IPS DF 19.7 (cell line): ENCODE data around the gene ANLN.
"Not testable (repeated sequence)": the region's sequence is repeated elsewhere in the genome, so short reads cannot be mapped to it uniquely, and the experiment has no call there.

ENCODE experiments used
- DNase-seq: peaks from one replicate; pipeline ENCODE4 v3.0.0-alpha.2; 2013; ENCODE audit warnings: low read depth, low spot score

ANLN gene

DNA sequence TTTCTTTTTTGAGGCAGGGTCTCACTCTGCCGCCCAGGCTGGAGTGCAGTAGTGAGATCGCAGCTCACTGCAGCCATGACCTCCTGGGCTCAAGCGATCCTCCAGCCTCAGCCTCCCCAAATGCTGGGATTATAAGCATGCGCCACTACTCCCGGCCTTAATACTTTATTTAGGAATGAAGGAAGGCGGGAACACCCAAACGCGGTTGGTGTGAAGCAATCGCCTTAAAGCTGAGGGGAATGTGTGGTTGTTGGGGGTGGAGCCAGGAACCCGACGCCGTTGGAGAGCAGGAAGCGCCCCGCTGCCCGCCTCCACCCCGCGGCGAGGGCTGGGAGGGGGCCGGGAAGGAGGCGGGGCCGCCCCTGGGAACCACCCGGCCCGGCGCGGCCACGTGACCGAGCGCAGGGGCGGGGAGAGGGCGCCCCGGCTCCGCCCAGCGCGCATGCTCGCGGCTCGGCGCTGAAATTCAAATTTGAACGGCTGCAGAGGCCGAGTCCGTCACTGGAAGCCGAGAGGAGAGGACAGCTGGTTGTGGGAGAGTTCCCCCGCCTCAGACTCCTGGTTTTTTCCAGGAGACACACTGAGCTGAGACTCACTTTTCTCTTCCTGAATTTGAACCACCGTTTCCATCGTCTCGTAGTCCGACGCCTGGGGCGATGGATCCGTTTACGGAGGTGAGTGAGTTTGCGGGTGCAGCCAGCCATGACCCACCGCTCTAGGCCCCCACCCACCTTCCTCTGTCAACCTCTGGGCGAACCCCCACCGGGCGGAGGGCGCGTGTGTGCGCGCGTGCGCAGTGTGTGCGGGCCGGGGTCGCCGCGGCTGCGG lies at the start of gene ANLN:
Gene ANLN, plus strand, starts transcription at position 492 of the 828 bp plus-strand sequence. Its CDS starts 165 bp downstream, at position 657.
- DNase-seq: peak; percentile 79

DNA sequence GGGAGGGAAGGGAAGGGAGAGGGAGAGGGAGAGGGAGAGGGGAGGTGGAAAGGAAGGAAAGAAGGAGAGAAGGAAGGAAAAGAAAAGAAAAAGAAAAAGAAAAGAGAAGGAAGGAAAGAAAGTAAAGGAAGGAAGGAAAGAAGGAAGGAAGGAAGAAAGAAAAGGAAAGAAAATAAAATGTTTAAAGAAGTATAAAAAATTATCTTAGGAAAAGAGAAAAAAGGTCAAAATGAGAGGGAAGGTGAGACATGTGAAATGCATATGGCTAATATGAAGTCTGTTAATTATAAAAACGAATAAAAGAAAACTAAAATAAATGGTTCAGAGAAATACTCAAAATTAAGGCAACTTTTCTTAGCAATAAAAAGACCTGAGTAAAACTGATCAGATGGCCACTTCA lies 46.1 kb upstream of the ANLN start:
- no peak for DNase-seq

- DNase-seq: no peak
These were observed 45.0 kb upstream of the ANLN start for GRCh38 chr7:36344622-36345021.

DNA sequence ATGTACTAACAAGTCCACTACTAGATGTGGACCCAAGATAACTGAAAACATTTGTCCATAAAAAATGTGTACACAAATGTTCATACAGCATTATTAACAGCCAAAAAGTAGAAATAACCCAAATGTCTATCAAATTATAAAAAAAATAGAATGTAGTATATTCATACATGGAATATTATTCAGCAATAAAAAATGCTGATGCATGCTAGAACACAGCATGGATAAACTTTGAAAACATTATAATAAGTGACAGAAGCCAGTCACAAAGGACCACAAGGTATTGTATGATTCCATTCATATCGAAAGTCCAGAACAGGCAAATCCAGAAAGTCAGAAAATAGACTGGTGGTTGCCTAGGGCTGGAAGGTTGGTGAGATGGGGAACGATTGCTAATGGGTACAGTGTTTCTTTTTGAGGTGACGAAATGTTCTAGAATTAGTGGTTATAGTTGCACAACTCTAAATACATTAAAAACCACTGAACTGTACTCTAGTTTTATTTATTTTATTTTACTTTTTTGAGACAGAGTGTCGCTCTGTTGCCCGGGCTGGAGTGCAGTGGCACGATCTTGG lies 43.3 kb upstream of the ANLN start:
- no peak for DNase-seq

DNA sequence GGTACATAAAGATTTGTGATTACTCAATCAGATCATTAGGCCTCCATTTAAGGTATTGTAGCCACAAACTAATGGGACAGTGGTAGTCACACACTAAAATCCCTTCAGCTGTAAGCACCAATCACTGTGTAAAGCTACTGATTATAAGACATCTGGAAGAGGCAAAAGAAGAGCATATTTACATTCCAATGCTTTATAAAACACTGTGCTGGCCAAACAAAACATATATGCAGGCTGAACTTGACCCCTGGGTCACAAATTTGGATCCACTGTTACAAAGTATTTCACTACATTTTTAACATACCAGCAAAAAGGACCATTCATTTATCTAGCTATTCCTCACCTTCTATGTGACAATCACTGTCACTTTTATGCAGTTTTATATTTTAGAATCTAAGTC lies 41.4 kb upstream of the ANLN start:
- DNase-seq: no peak

DNA sequence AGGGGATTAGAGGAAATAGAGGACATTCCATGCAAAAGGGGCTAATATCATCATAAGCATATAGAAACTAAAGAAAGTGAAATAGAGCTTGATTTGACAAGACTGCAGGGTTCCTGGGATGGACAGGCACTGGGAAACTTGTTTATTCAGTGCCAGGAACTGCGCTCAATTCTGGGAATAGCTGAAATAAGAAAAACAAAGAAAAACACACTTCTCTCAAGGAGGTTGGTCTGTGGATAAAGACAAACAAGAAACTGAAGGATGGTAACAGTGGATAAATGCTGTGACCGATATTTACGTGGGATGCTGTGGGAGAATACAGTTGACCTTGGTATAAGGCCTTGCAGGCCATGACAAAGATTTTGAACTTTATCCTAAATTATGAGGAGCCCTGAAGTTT lies 40.9 kb upstream of the ANLN start:
- no peak for DNase-seq

- no peak for DNase-seq
These were observed 40.0 kb upstream of the ANLN start for GRCh38 chr7:36349626-36350025.

- no peak for DNase-seq
These were observed 34.2 kb upstream of the ANLN start for GRCh38 chr7:36355490-36355889.

DNA sequence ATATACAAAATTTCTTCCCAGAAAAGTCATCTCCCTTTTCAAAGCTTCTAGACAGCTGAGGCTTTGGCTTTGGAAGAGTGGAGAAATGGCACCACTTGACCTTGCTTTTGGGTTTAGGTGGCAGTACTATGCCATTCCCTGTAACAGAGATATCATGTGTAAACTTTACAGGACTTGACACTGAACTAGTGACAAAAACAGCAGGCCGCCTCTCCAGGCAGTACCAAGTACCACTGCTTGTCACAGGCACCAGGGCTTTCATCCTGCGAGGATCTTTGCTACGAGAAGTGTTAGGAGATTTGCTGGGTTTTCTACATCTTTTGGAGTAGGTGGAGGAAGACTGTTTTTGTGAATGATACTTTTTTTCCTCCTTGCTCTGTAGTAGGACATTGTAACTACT lies 32.6 kb upstream of the ANLN start:
- DNase-seq: no peak

DNA sequence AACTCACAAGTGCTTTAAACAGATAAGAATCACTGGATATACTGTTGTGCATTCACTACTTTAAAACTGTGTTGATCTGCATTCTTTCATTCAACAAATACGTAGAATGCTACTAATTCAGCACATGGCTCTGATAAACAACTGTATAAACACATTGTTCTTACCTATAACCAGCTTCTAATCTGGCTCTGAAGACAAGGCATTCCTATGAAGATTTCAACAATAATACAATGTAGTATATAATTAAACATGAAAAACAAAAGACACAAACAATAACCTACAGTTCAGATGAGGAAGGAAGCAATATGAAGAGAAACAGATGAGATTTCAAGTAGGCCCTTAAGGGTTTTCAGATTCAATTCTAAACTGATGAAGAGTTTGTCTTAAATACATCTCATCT lies 31.1 kb upstream of the ANLN start:
- DNase-seq: no peak

DNA sequence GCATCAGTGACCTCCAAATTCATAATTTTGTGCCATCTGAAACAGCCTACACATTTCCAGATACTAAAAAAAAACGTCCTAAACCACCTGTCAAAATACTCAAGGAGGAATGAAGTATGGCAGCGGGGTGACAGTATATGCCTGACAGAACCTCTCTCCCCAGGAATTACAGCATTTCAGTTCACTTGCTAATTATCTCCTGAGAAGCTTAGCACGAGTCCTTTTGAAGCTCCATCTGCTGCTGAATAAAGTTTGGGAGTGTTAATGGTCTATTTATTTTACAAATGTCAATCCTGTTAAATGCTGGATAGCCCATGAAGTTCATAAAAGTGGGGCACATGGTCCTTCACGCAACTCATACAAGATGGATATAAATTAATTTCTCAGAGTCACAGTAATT lies 29.4 kb upstream of the ANLN start:
- DNase-seq: peak; percentile 38

DNA sequence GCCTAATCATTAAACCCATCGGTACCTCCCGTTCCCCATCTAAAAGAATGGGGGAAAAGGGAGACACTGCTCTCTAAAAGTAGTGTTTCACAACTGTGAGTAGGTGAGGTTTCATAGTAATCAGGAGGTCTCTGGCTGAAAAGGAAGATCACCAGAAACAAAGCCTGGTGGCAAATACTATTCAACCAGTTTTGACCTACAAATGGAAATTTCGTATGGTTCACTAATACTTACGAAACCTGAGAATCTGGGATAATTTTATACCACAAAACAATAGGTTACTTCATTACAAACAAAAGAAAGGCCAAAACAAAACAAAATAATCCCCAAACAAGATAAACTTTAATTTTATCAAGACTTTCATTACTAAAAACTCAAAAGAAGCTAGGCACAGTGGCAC lies 28.4 kb upstream of the ANLN start:
- DNase-seq: no peak

GRCh38 chr7:36363515-36363914 lies 26.1 kb upstream of the ANLN start:
- DNase-seq: no peak

DNA sequence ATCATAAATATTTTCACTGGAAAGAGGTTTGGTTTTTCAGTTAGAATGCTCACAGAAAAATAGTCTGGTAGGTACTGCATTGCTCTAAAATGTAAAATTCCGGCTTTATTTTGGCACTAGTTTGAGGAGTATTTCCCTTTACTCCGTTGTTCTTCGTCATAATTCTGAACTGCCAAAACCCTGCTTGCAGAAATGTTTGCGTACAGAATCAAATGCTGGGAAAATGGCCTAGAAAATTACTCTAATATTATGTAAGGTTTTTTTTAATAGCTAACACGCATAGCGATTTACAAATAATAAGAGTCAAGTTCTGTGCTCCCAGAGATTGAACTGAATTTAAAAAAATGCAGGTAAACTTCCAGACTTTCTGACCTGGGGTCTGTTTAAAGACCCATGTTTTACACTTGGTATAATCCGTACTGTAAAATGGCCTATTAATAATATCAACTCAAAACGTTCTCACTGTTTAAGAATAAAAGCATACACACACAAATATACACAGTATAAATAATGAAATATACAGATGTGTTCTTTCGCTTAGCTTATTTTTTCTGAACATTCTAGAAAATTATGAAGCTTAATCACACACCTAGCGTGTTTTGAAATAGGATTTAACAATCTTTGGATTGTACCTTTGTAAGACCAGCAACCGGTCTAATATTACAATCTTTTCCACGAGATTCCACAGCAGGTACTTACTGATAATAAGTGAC lies 23.5 kb upstream of the ANLN start:
- DNase-seq: no peak

GRCh38 chr7:36366718-36367560 lies 22.7 kb upstream of the ANLN start:
- DNase-seq: peak; percentile 50

DNA sequence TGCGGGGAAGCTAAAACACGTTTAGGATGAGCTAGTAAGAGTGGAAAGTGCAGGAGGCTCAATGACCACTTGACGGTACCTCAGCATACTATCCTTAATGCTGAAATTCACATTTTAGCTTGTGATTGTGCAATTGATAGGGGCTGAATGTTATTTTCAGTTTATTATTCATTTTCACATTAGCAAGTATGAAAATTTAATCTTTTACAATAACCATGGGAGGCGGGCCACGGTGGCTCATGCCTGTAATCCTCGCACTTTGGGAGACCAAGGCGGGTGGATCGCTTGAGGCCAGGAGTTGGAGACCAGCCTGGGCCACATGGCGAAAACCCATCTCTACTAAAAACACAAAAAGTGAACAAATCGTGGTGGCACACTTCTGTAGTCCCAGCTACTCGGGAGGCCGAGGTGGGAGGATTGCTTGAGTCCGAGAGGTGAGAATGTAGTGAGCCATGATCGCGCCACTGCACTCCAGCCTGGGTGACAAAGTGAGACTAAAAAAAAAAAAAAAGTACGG lies 22.0 kb upstream of the ANLN start:
- DNase-seq: no peak

DNA sequence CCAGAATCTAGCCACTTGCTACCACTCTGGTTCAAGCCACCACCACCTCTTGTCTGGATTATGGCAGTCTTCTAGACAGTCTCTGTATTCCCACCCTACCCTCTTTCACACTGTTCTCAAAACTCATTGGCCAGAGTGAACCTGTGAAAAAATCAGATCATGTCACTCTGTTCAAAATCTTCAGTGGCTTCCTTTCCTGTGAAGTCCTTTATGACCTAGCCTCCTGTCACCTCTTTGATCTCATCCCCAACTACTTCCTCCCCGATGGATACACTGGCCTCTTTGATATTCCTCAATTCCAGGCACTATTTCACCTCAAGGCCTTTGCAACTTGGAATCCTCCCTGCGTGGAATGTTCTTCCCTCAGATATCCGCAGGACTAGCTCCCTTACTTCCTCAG lies 21.2 kb upstream of the ANLN start:
- DNase-seq: no peak

DNA sequence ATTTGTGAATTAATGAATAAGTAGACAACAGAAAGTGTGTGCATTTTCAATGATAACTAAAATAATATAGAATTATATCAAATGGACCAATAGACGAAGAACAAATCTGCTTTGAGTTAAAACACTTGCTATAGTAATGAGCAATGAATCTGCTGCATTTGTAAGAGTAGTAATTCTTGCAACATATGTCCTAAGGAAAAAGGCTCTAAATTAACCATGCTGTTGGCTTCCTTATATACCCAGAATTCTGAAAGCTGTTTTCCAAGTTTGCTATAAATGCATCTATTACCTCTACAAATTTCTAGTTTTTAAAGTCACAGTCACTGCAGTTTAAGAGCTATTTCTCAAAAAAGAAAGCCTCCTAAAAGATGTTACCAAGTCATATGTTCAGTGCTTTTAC lies 20.5 kb upstream of the ANLN start:
- DNase-seq: no peak

DNA sequence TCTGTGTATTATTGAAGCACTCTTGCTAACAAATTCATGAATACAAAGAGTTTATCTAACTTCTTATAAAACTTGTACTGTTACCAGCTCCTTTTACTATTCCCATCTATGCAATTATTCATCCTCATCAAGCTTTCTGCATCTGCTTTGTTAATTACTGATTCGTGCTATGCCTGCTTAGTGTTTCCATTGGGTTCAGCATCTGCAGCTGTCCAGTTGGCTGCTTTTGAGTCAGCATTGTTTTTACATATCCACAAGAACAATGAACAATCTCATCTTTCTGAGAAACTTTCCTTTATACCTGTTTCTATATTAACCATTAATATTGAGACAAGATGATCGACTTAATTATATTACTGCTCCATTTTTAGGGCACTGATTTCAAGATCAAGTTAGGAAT lies 19.6 kb upstream of the ANLN start:
- DNase-seq: no peak

DNA sequence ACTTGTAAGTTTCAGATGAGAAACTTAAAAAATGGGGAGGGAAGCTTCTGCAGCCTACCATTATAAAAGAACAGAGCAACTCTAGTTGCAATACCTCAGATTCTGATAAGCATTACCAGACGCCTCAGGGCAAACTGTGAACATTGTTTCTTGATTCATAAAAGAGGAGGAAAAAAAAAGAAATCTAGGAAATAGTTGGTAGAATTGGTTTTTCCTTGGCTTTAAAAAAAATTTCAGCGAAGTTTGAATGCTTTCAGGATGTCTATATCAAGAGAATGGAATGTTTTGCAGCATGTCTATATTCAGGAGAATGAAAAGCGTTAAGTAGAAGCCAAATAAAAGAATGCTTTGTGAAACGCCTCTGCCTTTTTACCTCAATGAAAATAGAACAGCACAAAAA lies 17.5 kb upstream of the ANLN start:
- DNase-seq: no peak

- not testable (repeated sequence) for DNase-seq
These were observed 11.1 kb upstream of the ANLN start for GRCh38 chr7:36378555-36378954.
